SH-SY5Y (cell line): ENCODE data around the gene ZCCHC14.

Experiments
- GATA2 ChIP-seq: IDR thresholded peaks from 2 replicates; pipeline ENCODE4 v1.6.1; 2011; ENCODE audit warnings: mild to moderate bottlenecking, low read depth, low read length
- GATA3 ChIP-seq: IDR thresholded peaks from 2 replicates; pipeline ENCODE4 v1.6.1; 2011; ENCODE audit warnings: low read depth, mild to moderate bottlenecking, low read length, moderate library complexity

DNA sequence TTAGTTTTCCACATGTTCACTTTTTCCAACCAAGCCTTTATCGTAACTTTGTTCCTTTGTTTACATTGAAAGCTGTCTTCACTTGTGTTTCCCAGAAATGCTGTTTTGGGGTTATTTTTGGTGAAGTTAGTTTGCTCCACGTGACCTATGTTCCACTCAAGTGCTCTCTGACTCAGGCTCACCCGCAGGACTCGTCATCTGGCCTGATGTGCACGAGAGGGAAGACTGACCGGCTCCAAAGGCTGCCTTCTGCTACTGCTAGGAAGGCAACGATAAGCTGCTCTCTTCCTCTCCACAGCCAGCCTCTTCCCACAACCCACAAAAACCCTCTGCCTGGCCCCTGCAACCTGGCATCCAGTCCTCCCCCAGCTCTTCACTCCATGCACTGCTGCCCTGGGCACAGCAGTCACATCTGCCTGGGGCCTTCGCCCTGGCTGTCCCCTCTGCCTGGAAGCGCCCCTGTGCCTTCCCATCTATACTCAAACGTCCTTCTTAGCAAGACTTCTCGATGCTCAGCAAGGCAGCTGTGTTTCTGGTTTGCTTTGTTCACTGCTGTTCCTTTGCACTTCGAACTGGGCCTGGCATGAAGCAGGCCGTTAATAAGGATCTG, 28.0 kb downstream of the ZCCHC14 start:
- TF ChIP-seq GATA2: no peak
- TF ChIP-seq GATA3: no peak
